HCT116 (cell line): ENCODE results near the gene IP6K3. TPM values are rescaled to one million over a fixed set of nuclear protein-coding genes. Genes with fewer than 3 reads are reported as not detected.

Experiments used
- ATAC-seq: fragments of 200-7000 bp; cut with Tn5 transposase; 2 replicates; pipeline ENCODE4 v1.9.1; 2020; ENCODE audit warnings: mild to moderate bottlenecking, moderate library complexity
- BruUV-seq: library from RNA; stranded (reverse); fragments of 400-500 nt; replicated peaks from 2 replicates; lab custom pipeline; 2021; lab: Mats Ljungman, UMichigan
- CTCF ChIA-PET: fragments of 300-600 bp; sonication (Branson Sonifier 250); formaldehyde crosslinking; loops from one replicate; lab custom pipeline; 2021; ENCODE audit warnings: antibody characterized with exemption; lab: Charles Lee
- POLR2A ChIA-PET: fragments of 300-600, 350-600 bp; sonication (Branson Sonifier 250); formaldehyde crosslinking; loops from one replicate; lab custom pipeline; 2021; ENCODE audit warnings: antibody characterized with exemption; lab: Charles Lee
- RAD21 ChIA-PET, 2 experiments: fragments of 300-600 bp; sonication (Branson Sonifier 250); formaldehyde crosslinking; loops; one replicate each; lab custom pipeline; 2023; ENCODE audit warnings: low total read pairs in 2 of 2; ENCODE audit not compliant: uncharacterized antibody in 2 of 2, unreplicated experiment in 2 of 2, low non-redundant PET in 1 of 2; lab: Charles Lee
- DNase-seq: peaks from one replicate; pipeline ENCODE4 v3.0.0-alpha.2; 2010; ENCODE audit warnings: low read depth, low spot score
- H2AFZ ChIP-seq: fragments of 200-600 bp; shearing (Covaris generic), sonication (generic); 2 replicates; pipeline ENCODE4 v1.6.1; 2017; ENCODE audit warnings: low read depth, mixed run types, mixed read lengths, antibody characterized with exemption, low read length; ENCODE audit not compliant: poor library complexity, severe bottlenecking
- H3K27ac ChIP-seq: 2 replicates; pipeline ENCODE4 v1.5.1; 2012; ENCODE audit warnings: low read depth, low read length
- H3K27me3 ChIP-seq: fragments of 200-600 bp; sonication (generic); 2 replicates; pipeline ENCODE4 v1.6.1; 2016; ENCODE audit warnings: mixed run types, low read length, mixed read lengths; ENCODE audit not compliant: insufficient read depth
- H3K36me3 ChIP-seq, 2 experiments: fragments of 200-500 bp in 1 of 2; fragments of 200-600 bp in 1 of 2; sonication (Bioruptor generic) in 1 of 2; sonication (generic) in 1 of 2; 2 replicates each; pipeline versions ENCODE4 v1.5.1 to v1.6.1; 2014 to 2016; ENCODE audit warnings: low read length in 2 of 2, inconsistent platforms in 1 of 2, mixed read lengths in 1 of 2, mixed run types in 1 of 2; ENCODE audit not compliant: insufficient read depth in 2 of 2, control insufficient read depth in 1 of 2
- H3K4me1 ChIP-seq, 2 experiments: fragments of 200-600 bp in 1 of 2; sonication (generic) in 1 of 2; 2 replicates each; pipeline versions ENCODE4 v1.5.1 to v1.6.1; 2012 to 2017; ENCODE audit warnings: low read length in 2 of 2, inconsistent platforms in 1 of 2, mild to moderate bottlenecking in 1 of 2, mixed read lengths in 1 of 2, mixed run types in 1 of 2, moderate library complexity in 1 of 2; ENCODE audit not compliant: insufficient read depth in 2 of 2, control insufficient read depth in 1 of 2
- H3K4me2 ChIP-seq: fragments of 200-600 bp; sonication (generic); 2 replicates; pipeline ENCODE4 v1.6.1; 2017; ENCODE audit warnings: mixed run types, low read length, mixed read lengths
- H3K4me3 ChIP-seq, 2 experiments: fragments of 200-600 bp in 1 of 2; sonication (generic) in 1 of 2; replicated peaks in 1 of 2; 2 replicates each; pipeline ENCODE4 v1.5.1; 2011 to 2016; ENCODE audit warnings: low read length in 2 of 2, control low read depth in 1 of 2, low read depth in 1 of 2, mild to moderate bottlenecking in 1 of 2, mixed read lengths in 1 of 2, mixed run types in 1 of 2
- H3K79me2 ChIP-seq: fragments of 200-600 bp; sonication (generic); 2 replicates; pipeline ENCODE4 v1.6.1; 2017; ENCODE audit warnings: mild to moderate bottlenecking, mixed run types, low read length, moderate library complexity, mixed read lengths; ENCODE audit not compliant: insufficient read depth
- H3K9ac ChIP-seq: fragments of 200-600 bp; sonication (generic); 2 replicates; pipeline ENCODE4 v1.6.1; 2016; ENCODE audit warnings: low read length, mixed read lengths
- H3K9me2 ChIP-seq: fragments of 200-600 bp; sonication (generic), shearing (Covaris generic); 2 replicates; pipeline ENCODE4 v1.6.1; 2017; ENCODE audit warnings: mixed run types, mild to moderate bottlenecking, moderate library complexity; ENCODE audit not compliant: insufficient read depth
- H3K9me3 ChIP-seq, 2 experiments: fragments of 200-500 bp in 1 of 2; fragments of 200-600 bp in 1 of 2; sonication (Bioruptor generic) in 1 of 2; sonication (generic) in 1 of 2; 2 replicates each; pipeline ENCODE4 v1.6.1; 2014 to 2017; ENCODE audit warnings: low read length in 2 of 2, mixed read lengths in 2 of 2, inconsistent platforms in 1 of 2, low read depth in 1 of 2, mild to moderate bottlenecking in 1 of 2, mixed run types in 1 of 2, moderate library complexity in 1 of 2; ENCODE audit not compliant: control insufficient read depth in 1 of 2, insufficient read depth in 1 of 2
- H4K20me1 ChIP-seq: fragments of 200-600 bp; sonication (generic), shearing (Covaris generic); 2 replicates; pipeline ENCODE4 v1.6.1; 2017; ENCODE audit warnings: mixed run types, mild to moderate bottlenecking, moderate library complexity; ENCODE audit not compliant: insufficient read depth
- CEBPB ChIP-seq: IDR thresholded peaks from 2 replicates; pipeline ENCODE4 v1.6.1; 2012; ENCODE audit warnings: low read depth
- CTCF ChIP-seq, 3 experiments: fragments of 200-600 bp in 1 of 3; sonication (generic) in 1 of 3; IDR thresholded peaks in 2 of 3; conservative IDR thresholded peaks in 1 of 3; 2 replicates each; pipeline ENCODE4 v1.5.1; 2012 to 2017; ENCODE audit warnings: low read depth in 2 of 3, low read length in 2 of 3, antibody characterized with exemption in 1 of 3, borderline replicate concordance in 1 of 3, control low read depth in 1 of 3, mild to moderate bottlenecking in 1 of 3, mixed read lengths in 1 of 3, mixed run types in 1 of 3, moderate library complexity in 1 of 3; ENCODE audit not compliant: insufficient read depth in 1 of 3
- EZH2phosphoT487 ChIP-seq: fragments of 200-600 bp; IDR thresholded peaks from 2 replicates; pipeline ENCODE4 v1.6.1; 2018; ENCODE audit warnings: antibody characterized with exemption, borderline replicate concordance
- MAX ChIP-seq: IDR thresholded peaks from 2 replicates; pipeline ENCODE4 v1.6.1; 2012
- POLR2A ChIP-seq: IDR thresholded peaks from 2 replicates; pipeline ENCODE4 v1.7.0; 2011; ENCODE audit warnings: borderline replicate concordance; ENCODE audit not compliant: insufficient read depth, insufficient read length; ENCODE audit errors: extremely low read depth
- REST ChIP-seq: IDR thresholded peaks from 2 replicates; pipeline ENCODE4 v1.6.1; 2012; ENCODE audit warnings: low read depth
- SIN3A ChIP-seq: IDR thresholded peaks from 2 replicates; pipeline ENCODE4 v1.6.1; 2012; ENCODE audit warnings: low read depth
- SRF ChIP-seq: IDR thresholded peaks from 2 replicates; pipeline ENCODE4 v1.6.1; 2012; ENCODE audit warnings: low read depth
- TCF7L2 ChIP-seq: IDR thresholded peaks from 2 replicates; pipeline ENCODE4 v1.7.0; 2011; ENCODE audit warnings: borderline replicate concordance, inconsistent platforms; ENCODE audit not compliant: insufficient read depth, insufficient read length; ENCODE audit errors: extremely low read depth
- ZBTB33 ChIP-seq: IDR thresholded peaks from 2 replicates; pipeline ENCODE4 v1.6.1; 2011; ENCODE audit warnings: mild to moderate bottlenecking, low read length, moderate library complexity; ENCODE audit not compliant: insufficient replicate concordance; ENCODE audit errors: extremely low read depth
- ZFX ChIP-seq: fragments of 450-650 bp; IDR thresholded peaks from 2 replicates; pipeline ENCODE4 v1.6.1; 2017
- intact Hi-C: fragments of 100-400 bp; cut with micrococcal nuclease; formaldehyde crosslinking; loops from 2 replicates; pipeline ENCODE4 v1.10.0; 2022
- total RNA-seq: library from RNA; stranded (reverse); gene quantifications from one replicate; pipeline ENCODE4 v1.2.1, GENCODE V29; 2021; ENCODE audit not compliant: unreplicated experiment

Gene IP6K3
- total RNA-seq, 1 experiment from 2014 or later, result not detected

GRCh38 chr6:33754222-33754621 is 7.5 kb upstream of the IP6K3 start:
- CTCF ChIA-PET, result no interaction called here
- Histone ChIP-seq H3K27ac (no peak overlapping the region), H3K4me3 (no peak overlapping the region), H3K79me2 (no peaks in the 10 kb centered on the region), H3K4me1 (peaks cover 12 to 14% of the 10 kb centered on the region in 2 experiments; a peak in 3 of 4 replicates), H3K27me3 (no peaks in the 10 kb centered on the region), H3K9me3 (no peaks in the 10 kb centered on the region), H3K9me2 (no peaks in the 10 kb centered on the region), H3K4me2 (no peak overlapping the region), H2AFZ (no peak overlapping the region), H3K36me3 (no peaks in the 10 kb centered on the region), H3K9ac (no peak overlapping the region), H4K20me1 (no peaks in the 10 kb centered on the region)
- POLR2A ChIA-PET, result no interaction called here
- RAD21 ChIA-PET, result no interaction called here
- TF ChIP-seq SIN3A (no peak), TCF7L2 (no peak), REST (no peak), MAX (no peak), POLR2A (no peak), SRF (no peak), CEBPB (no peak), EZH2phosphoT487 (no peak), ZBTB33 (no peak), CTCF (IDR thresholded peaks at IDR 0.05 in 2 of 3, conservative IDR thresholded peaks at IDR 0.05 in 1 of 3; ENCODE audit: borderline replicate concordance in 1 of 3, insufficient read depth in 1 of 3, low read depth in 2 of 3, low read length in 2 of 3) (no peak), ZFX (no peak)
- BruUV-seq, result no TSS peak
- DNase-seq, result no peak
- no peak for ATAC-seq
- intact Hi-C loops, result no loop called here
